ENCODE results near the gene PNPLA1. TPM values are rescaled to one million over a fixed set of nuclear protein-coding genes. Genes with fewer than 3 reads are reported as not detected.

Gene PNPLA1
- polyA plus RNA-seq, 3 donors = 2.1 to 3.1 (median 3.0) TPM

DNA sequence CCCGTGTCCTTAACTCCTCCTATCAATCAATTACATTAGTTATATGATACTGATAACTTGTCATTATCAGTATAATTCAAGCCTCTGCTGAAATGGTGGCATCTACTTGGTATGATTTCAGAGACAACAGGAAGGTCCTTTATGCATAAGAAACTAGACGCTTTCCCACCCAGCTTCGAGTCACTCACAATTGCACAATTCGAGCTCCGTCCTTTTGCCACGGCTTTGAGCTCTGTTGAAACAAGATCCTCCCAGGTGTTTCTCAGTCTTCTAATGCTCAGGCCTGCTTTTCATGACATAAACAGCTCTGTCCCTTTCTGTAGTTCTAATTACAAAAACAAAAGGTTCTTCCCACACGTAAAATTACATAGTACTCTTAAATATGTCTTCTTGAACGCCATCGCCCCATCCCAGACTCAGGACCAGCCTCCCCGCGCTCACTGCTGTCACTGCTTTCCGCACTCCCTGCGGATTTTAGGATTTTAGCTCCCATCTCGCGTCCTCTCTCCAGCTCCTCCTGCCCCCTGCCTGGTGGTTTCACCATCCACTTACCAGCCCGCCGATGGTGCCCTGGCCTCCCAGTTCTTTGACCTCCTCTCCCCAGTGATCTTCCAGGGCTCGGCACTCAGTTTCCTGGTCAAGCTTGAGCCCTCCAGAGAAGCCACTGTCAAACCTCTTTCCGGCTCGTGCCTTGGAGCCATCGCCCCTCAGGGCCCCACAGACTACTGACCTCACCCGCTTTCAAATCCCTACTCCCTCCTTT is 23.2 kb upstream of the PNPLA1 start:
- no peak for DNase-seq (ENCODE audit: low read depth in 3 of 3, low spot score in 2 of 3)

DNA sequence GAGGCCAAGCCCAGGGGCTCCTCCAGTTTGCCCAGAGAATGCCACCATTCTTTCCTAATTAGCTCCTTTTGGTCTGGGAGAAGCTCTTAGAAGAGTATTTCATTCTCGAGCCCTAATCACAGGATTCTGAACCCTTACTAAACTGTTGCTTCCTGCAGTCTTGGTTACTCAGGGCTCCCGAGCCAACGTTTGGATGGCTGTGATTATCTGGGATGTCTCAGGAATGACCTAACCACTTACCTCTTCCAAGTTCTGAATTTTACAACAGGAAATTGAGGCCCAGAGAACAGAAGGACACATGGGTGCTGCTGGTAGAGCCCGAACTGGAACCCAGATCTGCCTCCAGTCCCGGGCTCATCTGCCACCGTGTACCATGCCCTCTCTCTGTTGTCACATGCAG is 22.2 kb upstream of the PNPLA1 start:
- DNase-seq (ENCODE audit: low read depth in 3 of 3, low spot score in 2 of 3) = no peak

DNA sequence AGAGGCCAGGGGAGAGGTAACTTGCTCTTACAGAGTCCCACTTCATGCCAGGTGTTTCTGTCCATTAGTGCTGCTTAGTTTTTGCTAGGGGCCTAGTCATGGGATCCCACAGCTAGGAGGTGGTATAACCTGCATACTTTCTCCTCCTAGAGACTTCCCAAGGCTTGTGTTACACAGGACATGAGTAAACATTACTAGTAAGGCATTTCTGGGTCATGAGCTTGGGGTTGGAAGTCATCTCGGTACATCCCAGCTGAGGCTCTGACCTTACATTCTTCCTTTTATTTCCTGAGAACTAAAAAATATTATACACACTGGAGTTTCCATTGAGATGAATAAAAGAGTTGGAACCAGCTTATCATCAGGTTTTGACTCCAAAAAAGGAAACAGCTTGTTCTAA is 20.9 kb upstream of the PNPLA1 start:
- DNase-seq (ENCODE audit: low read depth in 3 of 3, low spot score in 2 of 3) = no peak

DNA sequence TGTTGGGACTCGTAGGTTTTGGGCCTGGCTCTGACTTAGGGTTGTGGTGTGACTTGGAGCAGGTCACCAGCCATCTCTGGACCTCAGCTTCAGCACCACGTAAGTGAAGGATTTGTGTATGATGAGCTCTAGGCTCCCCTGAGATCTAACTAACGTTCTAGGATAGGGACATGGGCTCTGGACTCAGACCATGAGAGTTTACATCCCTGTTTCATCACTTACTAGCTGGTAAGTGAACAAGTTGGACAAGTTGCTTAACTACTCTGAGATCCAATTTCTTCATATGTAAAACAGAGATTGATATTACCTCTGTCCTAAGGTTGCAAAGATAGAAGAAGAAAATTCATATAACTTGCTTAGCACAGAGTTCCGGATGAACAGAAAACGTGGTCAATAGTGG is 20.3 kb upstream of the PNPLA1 start:
- DNase-seq (ENCODE audit: low read depth in 3 of 3, low spot score in 2 of 3) = no peak

DNA sequence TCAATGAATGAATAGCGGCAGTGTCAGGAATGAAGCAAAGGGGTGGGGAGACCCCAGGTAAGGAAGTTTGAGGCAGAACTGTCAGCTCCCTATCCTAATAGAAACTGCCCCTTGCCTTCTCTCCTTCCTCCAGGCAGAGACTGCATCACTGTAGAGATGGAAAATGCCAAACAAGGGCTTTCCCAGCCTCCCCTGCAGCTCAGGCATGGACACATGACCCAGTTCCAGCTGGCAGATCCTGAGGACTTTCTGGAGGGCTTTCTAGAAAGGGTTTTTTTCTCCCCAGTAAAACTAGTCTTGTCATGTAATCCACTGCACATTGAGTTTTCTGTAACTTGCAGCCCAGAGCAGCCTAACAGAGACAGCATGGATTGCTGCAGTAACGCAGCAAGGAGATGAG is 17.9 kb upstream of the PNPLA1 start:
- DNase-seq (ENCODE audit: low read depth in 3 of 3, low spot score in 2 of 3) = no peak

DNA sequence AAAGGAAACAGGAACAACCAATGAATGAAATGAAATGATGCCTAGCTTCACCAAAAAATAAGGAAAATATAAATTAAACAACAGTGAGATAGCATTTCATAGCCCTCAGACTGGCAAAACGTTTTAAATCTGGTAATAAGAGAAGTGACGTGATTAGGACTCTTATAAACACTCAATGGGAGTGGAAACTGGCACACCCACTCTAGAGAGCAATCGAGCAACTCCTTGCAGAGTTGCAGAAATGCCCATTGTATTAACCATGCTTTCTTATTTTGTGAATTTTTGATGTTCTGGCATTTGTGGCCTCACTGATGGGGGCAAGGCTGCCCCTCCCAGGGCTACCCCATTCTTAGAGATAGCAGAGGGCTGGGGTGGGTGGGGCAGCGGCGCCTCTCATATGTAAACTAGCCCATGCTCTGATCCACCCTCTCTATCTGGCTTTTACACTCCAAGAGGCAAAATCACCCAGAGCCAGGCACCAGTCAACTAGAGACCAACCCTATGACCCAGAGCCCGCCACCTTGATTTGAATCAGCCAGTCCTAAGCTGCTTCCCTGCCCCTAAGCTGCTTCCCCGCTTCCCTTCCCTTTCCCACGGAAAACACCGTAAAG is 6.4 kb upstream of the PNPLA1 start:
- DNase-seq (ENCODE audit: low read depth in 3 of 3, low spot score in 2 of 3) = no peak

DNA sequence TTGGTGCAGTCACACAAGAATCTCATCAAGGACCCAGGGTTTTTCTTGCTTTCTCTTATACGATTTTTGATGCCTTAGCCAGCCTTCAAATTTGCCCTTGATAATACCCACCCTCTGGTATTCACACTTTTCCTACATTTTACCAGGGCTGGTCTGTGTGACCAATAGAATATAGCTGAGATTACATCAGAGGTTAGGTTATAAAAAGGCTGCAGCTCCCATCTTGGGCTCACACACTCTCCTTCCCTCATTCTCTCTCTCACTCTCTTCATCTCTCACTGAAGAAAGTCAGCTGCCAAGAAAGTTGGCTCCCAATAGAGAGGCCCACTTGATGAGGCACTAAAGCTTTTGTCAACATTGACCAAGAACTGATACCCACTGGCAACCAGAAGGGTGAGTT is 4.1 kb upstream of the PNPLA1 start:
- DNase-seq (ENCODE audit: low read depth in 3 of 3, low spot score in 2 of 3) = no peak

DNA sequence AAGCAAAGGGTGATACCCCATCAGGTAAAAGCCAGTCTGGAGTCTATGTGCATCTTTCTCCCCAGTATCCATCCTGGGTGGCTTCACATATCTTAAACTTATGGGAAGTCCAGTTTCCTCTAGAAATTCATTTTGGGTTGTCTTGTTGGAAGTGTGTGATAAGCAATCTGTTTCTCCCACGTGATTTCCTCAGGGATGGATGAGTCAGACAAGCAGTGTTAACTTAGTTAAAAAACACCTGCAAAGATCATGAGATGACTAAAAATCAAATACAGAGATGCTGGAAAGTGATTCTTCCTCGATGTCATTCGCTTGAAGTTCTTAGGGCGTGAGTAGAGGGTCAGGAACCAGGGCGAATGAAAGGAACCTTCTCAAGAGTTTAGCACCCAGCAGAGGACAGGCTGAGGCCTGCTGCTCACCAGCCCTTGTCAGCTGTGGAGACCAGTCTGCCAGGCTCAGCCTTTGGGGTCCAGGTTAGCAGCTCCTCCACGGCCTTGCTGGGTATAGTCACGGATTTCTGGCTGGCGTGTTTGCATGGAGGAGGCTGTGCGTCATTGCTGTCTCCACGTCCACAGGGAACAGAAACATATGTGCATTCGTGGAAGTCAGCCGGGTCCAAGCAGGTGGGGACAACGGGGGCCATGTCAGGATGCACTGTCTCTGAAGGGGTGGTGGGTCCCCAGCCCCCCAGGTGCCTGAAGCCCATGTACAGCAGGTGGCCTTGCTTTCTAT is 2.8 kb upstream of the PNPLA1 start:
- DNase-seq (ENCODE audit: low read depth in 3 of 3, low spot score in 2 of 3) = no peak

DNA sequence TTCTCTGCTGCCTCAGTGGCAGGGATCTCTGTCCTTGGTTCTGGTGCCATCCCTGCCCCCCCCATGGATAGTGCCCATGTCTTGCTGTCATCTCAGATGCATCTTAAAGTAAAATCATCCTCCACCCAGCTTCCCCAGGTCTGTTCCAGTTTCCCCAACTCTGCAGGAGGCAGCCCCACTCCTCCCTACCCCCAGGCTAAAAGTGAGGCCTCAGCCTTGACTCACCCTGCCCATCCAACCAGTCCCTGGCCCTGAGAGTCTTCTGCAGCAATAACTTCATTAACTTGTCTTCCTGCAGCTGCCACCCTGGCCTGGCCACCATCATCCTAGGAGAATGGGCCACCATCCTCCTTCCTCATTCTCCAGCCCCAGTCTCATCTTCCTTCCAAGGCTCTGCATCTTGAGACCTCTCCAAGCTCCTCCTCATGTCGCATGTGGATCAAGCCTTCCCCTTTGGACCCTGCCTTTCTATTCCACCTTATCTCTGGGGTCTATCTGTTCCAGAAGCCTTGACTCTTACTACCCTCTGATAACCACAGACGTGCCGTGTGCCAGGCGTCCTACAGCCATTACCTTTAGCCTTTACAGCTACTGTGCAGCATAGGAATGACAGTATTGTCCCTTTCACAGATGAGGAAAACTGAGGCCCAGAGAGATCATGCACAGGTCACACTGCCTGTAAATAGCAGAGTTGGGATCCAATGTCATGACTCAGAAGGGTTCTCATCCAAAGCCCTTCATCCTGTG is 2.0 kb upstream of the PNPLA1 start:
- no peak for DNase-seq (ENCODE audit: low read depth in 3 of 3, low spot score in 2 of 3)

DNA sequence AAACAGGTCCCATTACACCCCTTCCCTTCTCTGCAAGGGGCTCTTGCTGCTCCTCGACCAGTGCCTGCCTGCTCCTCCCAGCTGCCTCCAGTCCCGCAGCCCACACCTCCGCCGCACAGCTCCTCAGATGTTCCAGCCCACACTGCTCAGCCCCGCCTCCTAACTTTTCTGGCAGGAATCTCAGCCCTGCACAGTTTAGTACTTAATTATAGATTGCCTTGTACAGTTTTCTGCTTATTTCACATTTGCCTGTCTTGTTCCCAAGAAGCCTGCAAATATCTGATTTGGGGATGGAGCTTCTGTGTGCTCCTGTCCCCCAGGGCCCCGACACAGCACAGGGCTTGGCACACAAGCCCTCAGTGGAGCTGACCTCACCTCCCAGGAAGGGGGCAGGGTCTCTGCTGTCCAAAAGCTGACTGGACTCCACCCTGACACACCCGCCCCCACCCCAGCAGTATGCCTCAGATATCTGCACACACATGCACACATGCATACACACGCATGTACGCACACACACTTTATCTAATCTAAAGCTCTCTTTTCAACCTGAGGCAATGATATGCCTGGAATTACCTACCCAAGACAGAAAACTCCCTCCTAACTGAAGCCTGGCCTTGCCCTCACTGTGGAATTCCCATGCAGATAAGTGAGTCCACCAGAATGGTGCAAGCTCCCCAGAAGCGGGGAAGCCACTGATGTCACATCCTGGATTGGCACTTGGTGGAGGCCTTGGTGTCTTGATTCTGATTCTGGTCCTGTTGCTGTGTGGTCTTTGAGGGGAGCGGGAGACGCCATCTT is 1.2 kb upstream of the PNPLA1 start:
- no peak for DNase-seq (ENCODE audit: low read depth in 3 of 3, low spot score in 2 of 3)

DNA sequence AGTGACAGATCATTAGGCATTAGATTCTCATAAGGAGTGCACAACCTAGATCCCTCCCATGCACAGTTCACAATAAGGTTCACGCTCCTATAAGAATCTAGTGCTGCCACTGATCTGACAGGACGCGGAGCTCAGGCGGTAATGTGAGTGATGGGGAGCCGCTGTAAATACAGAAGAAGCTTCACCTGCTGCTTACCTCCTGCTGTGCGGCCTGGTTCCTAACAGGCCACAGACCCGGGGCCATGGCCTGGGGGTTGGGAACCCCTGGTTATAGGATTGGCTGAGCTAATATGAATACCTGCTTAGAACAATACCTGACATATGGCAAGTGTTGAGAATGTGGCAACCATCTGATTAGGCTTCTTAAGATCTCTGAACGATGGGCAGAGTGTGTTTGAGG is 2.4 kb downstream of the PNPLA1 start:
- no peak for DNase-seq (ENCODE audit: low read depth in 3 of 3, low spot score in 2 of 3)

DNA sequence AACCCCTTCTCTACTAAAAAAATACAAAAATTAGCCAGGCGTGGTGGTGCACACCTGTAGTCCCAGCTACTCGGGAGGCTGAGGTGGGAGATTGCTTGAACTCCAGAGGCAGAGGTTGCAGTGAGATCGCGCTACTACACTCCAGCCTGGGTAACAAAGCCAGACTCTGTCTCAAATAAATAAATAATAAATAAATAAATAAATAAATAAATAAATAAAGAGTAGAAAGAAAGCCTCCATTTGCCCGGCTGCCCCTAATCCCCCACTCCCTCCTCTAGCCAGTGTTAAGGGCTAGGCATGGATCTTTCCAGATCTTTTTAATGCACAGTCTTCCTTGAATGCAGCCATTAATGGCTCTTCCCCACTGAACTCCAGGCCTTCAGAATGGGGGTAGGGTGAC is 3.2 kb downstream of the PNPLA1 start:
- DNase-seq (ENCODE audit: low read depth in 3 of 3, low spot score in 2 of 3) = no peak

DNA sequence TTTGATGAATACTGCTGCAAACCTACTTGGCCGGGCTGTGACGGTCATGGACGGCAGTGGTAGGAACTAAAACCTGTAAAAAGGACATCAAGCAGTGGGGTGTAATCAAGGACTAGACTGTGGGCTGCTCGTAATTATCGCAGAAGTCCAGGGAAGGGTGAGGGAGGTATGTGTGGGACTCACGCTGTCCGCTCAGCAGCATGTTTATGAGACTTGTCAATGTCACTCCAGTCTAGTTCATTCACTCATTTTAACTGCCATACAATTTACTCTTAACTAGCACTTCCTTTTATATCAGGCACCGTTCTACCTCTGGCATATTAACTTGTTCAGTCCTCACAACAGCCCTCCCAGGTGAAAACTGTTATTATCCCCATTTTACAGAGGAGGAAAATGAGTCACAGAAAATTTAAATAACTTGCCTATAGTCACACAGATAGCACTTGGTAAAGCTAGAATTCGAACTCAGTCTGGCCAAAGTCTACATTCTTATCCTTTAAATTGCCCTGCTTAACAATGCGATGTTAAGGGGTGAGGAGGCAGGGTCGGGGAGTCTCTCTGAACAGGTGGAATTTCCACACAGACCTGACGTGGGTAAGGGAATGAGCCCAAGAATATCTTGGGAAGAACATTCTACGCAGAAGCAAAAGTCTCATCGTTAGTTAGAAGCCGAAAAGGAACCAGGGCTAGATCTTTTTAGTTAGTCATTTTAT is 4.1 kb downstream of the PNPLA1 start:
- no peak for DNase-seq (ENCODE audit: low read depth in 3 of 3, low spot score in 2 of 3)

DNA sequence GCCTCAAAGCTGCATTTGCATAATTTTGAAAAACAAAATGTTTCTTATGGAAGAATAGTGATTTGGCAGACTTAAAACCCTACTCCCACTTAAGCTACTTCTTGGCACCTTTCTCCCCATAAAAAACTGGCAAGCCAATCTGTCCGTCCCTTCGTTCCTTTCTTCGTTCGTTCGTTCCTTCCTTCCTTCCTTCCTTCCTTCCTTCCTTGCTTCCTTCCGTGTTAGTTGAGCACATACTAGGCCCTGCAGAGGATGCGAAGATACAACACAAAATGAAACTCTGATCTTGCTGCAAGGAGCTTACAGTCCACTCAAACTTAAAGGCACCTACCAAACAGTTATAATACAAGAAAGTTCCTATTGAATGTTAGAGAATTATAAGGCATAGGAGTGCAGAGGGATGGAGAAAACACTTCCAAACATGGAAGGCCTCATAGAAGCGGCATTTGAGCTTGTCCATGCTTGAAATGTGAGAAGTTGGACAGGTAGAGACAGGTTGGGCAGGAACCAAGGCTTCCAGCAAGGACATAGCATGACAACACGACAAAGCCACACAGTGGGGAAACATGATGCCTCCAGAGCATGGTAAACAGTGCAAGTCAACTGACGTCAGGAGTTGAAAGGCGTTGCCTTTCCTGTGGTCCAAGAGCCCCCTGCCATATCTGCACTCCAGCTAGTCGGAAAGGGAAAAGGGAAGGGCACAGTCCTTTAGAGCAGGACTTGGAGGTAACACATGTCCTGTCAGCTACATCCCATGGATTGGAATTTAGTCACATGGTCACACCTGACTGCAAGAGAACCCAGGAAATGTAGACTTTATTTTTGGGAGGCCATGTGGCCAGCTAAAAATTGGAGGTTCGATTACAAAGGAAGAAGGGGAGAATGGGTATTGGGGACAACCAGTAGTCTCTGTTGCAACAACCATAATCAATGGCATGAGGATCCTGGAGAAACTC is 7.0 kb downstream of the PNPLA1 start:
- DNase-seq (ENCODE audit: low read depth in 3 of 3, low spot score in 2 of 3) = no peak

DNA sequence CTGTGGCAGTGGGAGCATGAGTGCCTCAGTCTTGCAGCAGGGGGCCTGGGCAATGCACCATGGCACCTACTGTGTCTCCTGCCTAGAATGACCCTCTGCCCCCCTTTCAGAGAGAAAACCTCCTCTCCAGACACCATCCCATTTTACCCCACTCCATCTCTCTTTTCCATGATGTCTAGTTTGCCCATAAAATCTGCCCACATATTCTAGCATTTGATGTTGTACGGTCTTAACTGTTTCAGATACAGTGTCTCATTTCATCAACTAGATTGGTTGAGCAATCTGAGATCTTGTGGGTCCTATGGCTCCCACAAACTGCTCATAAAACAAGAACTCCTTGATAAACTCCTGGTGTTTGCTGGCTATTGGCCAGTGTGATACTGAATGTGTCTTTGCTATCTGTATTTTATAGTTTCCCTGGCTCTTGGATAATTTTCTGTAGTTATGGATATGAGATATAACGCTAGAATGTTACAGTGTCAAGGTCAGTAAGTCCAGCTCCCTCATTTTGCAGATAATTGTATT is 8.1 kb downstream of the PNPLA1 start:
- no peak for DNase-seq (ENCODE audit: low read depth in 3 of 3, low spot score in 2 of 3)

DNA sequence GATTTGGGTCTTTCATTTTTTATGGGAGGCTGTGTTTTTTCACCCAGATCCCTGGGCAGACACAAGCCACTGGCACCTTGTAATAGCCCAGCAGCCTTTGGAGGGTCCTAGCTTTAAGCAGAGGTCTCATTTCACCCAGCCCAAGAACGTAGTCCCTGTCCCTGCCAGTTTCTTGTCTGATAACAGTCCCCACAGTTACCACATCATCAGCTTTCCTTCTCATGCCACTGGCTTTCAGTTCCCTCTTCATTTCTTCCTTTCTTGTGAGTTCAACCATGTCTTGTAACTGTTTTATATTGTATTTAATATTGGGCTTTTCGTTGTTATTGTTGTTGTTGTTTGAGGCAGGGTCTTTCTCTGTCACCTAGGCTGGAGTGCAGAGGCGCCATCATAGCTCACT is 10.6 kb downstream of the PNPLA1 start:
- no peak for DNase-seq (ENCODE audit: low read depth in 3 of 3, low spot score in 2 of 3)

DNA sequence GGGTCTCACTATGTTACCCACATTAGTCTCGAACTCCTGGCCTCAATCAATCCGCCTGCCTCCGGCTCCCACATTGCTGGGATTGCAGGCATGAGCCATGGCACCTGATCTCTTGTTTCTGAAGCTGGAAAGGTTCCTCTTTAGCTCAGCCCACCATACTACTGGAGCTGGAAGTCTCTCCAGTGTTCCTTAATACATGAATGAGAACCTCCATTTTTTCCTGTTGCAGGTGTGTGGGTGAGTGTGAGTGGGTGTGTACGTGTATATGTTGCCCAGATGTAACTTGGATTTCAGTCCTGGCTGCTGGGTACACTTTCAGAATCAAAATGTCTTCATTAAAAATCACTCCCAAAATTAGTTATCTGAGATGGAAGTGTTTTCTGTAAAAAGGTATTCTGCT is 11.1 kb downstream of the PNPLA1 start:
- DNase-seq (ENCODE audit: low read depth in 3 of 3, low spot score in 2 of 3) = no peak

DNA sequence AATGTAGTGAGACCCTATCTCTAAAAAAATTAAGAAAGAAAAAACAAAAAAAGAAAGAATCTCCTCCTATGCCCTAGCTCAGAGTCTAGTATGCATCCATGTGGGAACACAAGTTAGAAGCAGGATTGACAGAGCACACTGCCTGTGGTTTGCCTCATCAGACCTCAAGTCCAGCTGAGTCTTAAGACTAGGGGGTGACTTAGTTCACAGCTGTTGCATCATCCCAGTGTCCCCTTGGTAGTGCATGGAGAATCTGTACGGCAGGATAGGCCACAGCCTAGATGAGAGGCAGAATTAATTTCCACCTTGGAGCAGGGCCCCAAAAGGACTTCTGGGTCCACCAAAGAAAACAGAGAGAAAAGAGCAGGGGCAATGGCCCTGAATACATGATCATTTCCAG is 13.7 kb downstream of the PNPLA1 start:
- no peak for DNase-seq (ENCODE audit: low read depth in 3 of 3, low spot score in 2 of 3)

DNA sequence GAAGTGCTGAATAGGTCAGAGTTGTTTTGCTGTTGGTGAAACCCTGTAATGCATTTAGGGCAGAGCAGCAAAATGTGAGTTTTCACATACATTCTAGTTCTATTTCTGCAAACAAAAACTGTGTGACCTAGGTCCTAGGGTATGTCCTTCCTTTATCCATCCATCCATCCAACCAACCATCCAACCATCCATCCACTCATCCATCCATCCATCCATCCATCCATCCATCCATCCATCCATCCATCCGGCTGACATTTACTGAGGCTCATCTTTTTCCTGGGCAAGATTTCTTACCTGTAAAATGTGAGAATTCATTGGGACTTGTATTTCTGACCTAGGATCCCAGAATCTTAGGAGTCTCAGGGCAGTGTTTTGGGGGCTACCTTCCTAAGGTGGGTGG is 14.5 kb downstream of the PNPLA1 start:
- no peak for DNase-seq (ENCODE audit: low read depth in 3 of 3, low spot score in 2 of 3)

All from right renal cortex interstitium (tissue), 3 donors.